Measurements from ENCODE around the gene HOXD11.

DNA sequence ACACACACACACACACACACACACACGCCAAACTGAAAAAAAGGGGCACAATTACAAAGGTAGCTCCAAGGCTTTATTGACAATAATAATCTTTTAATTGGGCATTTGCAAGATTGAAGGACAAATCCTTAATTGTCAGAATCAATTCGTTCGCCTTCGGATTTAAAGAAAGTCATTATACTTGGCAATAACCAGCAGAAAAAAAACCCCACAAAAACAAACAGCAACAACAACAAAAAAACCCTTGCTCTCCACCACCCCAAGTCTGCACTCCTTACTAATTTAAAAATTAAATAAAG lies 20.6 kb downstream of the HOXD11 start:
- TF ChIP-seq, protein P1, sequence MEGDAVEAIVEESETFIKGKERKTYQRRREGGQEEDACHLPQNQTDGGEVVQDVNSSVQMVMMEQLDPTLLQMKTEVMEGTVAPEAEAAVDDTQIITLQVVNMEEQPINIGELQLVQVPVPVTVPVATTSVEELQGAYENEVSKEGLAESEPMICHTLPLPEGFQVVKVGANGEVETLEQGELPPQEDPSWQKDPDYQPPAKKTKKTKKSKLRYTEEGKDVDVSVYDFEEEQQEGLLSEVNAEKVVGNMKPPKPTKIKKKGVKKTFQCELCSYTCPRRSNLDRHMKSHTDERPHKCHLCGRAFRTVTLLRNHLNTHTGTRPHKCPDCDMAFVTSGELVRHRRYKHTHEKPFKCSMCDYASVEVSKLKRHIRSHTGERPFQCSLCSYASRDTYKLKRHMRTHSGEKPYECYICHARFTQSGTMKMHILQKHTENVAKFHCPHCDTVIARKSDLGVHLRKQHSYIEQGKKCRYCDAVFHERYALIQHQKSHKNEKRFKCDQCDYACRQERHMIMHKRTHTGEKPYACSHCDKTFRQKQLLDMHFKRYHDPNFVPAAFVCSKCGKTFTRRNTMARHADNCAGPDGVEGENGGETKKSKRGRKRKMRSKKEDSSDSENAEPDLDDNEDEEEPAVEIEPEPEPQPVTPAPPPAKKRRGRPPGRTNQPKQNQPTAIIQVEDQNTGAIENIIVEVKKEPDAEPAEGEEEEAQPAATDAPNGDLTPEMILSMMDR (IDR thresholded peaks at IDR 0.05), result no peak
- no peak for TF ChIP-seq POLR2A (IDR thresholded peaks at IDR 0.05)

Measured in heart left ventricle (tissue), 13 donors.